HFFc6 (cell line): Measurements from ENCODE around the gene ESPNL. TPM values are rescaled to one million over a fixed set of nuclear protein-coding genes. Genes with fewer than 3 reads are reported as not detected.

Experiments used
- DNase-seq: peaks from one replicate; pipeline ENCODE4 v3.0.0-alpha.2; 2018
- H3K27ac Mint-ChIP-seq: 2 replicates; pipeline ENCODE4 v1.8.0; 2020; ENCODE audit warnings: mild to moderate bottlenecking, mixed read lengths
- H3K27me3 Mint-ChIP-seq: 2 replicates; pipeline ENCODE4 v1.8.0; 2021; ENCODE audit warnings: mild to moderate bottlenecking, moderate library complexity, mixed read lengths; ENCODE audit not compliant: insufficient read depth
- H3K36me3 Mint-ChIP-seq: 2 replicates; pipeline ENCODE4 v1.8.0; 2021; ENCODE audit warnings: low read depth, mixed read lengths
- H3K4me1 Mint-ChIP-seq: 2 replicates; pipeline ENCODE4 v1.8.0; 2020; ENCODE audit warnings: low read depth, mixed read lengths
- H3K4me3 Mint-ChIP-seq: 2 replicates; pipeline ENCODE4 v1.8.0; 2020; ENCODE audit warnings: mild to moderate bottlenecking, moderate library complexity, mixed read lengths
- H3K9me3 Mint-ChIP-seq: 2 replicates; pipeline ENCODE4 v1.8.0; 2020; ENCODE audit warnings: mild to moderate bottlenecking, mixed read lengths
- total RNA-seq, 6 experiments: library from RNA; stranded (reverse); fragmentation: NEBNext Ultra II Directional; extraction: Animal tissue kit (Norgen Biotek cat#: 25700); gene quantifications; 2 replicates in 1 of 6; 3 replicates in 5 of 6; pipeline ENCODE4 v1.2.3, GENCODE V29; 2021
- TF ChIP-seq, protein P1 (sequence below): fragments of 200-600 bp; sonication (generic); IDR thresholded peaks from 2 replicates; pipeline ENCODE4 v1.5.0; 2021; ENCODE audit warnings: antibody characterized with exemption, mild to moderate bottlenecking

The ESPNL gene
- total RNA-seq, 6 experiments from 2014 or later: 1.0 to 3.0 (median 2.6) TPM

DNA sequence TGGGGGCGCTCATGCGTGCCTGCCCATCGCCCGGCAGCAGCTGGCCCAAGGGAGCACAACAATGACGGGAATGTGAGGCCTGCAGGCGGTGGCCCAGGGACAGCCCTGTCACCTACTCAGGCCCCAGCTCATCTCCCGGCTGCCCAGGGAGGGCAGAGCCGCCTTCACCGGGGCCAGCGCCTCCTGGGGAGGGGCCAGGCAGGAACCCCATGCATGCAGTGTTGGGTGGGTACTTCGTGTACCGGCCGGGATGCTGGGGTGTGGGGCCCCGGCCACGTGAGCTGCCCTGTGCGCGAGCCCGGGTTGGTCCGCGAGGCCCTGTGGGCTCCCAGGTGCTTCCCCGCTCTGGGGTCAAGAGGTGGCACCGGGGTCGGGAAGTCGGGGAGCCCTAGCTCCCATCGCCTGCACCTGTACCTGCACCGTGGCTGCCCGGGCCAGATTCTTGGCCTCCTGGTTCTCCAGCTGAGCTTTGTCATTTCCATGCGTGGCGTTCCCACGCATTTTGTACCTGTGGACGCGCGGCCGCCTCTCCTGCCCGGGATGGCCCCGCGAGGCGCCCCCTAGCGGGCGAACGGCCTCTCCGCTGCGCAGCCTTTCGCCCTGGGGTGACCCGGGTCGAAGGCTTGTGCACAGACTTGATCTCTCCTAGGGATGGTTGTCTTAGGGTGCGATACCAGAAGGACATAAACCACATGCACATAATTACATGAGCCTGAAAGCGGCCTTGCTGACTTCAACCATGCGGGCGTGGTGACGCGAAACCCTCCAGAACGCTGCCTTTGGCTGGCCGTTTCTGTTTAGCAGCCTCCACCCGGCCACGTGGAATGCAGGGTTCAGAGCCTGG is 39.3 kb downstream of the ESPNL start:
- Mint-ChIP-seq H3K4me3 (no peak overlapping the region), H3K27me3 (peaks cover 6% of the 10 kb centered on the region), H3K4me1 (peaks cover 22% of the 10 kb centered on the region), H3K27ac (no peak overlapping the region), H3K9me3 (no peaks in the 10 kb centered on the region), H3K36me3 (no peaks in the 10 kb centered on the region)
- TF ChIP-seq, protein P1, sequence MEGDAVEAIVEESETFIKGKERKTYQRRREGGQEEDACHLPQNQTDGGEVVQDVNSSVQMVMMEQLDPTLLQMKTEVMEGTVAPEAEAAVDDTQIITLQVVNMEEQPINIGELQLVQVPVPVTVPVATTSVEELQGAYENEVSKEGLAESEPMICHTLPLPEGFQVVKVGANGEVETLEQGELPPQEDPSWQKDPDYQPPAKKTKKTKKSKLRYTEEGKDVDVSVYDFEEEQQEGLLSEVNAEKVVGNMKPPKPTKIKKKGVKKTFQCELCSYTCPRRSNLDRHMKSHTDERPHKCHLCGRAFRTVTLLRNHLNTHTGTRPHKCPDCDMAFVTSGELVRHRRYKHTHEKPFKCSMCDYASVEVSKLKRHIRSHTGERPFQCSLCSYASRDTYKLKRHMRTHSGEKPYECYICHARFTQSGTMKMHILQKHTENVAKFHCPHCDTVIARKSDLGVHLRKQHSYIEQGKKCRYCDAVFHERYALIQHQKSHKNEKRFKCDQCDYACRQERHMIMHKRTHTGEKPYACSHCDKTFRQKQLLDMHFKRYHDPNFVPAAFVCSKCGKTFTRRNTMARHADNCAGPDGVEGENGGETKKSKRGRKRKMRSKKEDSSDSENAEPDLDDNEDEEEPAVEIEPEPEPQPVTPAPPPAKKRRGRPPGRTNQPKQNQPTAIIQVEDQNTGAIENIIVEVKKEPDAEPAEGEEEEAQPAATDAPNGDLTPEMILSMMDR: peak; percentile 76
- DNase-seq: no peak

DNA sequence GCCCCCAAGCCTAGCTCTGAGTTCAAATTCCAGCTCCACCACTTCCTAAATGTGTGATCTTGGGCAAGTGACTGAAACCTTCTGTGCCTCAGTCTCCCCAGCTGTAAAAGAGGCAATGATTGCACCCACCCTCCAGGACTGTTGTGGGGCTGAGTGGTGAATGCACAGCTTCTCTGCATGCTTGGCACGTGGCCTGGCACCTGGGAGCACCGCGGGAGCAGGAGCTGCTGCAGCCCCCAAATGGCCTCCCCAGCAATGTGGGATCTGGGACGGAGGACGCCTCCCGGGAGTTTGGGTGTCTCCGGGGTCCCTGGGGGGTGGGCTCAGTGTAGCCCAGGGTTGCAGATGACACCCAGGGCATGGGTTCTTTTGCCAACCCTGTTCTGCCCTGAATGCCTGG is 39.9 kb downstream of the ESPNL start:
- no peak overlapping the region for H3K27ac Mint-ChIP-seq
- H3K4me1 Mint-ChIP-seq: peaks cover 22% of the 10 kb centered on the region
- no peak overlapping the region for H3K4me3 Mint-ChIP-seq
- DNase-seq: no peak
- H3K36me3 Mint-ChIP-seq: no peaks in the 10 kb centered on the region
- peaks cover 3% of the 10 kb centered on the region for H3K27me3 Mint-ChIP-seq
- no peaks in the 10 kb centered on the region for H3K9me3 Mint-ChIP-seq
- TF ChIP-seq, protein P1: no peak

DNA sequence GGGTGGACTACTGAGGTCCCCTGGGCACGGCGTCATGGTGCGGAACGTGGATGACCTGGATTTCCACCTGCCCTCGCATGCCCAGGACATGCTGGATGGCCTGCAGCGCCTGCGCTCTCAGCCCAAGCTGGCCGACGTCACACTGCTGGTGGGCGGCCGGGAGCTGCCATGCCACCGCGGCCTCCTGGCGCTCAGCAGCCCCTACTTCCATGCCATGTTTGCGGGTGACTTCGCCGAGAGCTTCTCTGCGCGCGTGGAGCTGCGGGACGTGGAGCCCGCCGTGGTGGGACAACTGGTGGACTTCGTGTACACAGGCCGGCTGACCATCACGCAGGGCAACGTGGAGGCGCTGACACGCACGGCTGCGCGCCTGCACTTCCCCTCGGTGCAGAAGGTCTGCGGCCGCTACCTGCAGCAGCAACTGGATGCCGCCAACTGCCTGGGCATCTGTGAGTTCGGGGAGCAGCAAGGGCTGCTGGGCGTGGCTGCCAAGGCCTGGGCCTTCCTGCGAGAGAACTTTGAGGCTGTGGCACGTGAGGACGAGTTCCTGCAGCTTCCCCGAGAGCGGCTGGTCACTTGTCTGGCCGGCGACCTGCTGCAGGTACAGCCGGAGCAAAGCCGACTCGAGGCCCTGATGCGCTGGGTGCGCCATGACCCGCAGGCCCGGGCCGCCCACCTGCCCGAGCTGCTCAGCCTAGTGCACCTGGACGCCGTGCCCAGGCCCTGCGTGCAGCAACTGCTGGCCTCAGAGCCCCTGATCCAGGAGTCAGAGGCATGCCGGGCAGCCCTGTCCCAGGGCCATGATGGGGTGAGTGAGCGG is 40.8 kb downstream of the ESPNL start:
- DNase-seq: no peak
- TF ChIP-seq, protein P1: no peak
- no peak overlapping the region for H3K27ac Mint-ChIP-seq
- H3K9me3 Mint-ChIP-seq: no peaks in the 10 kb centered on the region
- H3K27me3 Mint-ChIP-seq: peaks cover 3% of the 10 kb centered on the region
- no peaks in the 10 kb centered on the region for H3K36me3 Mint-ChIP-seq
- no peak overlapping the region for H3K4me3 Mint-ChIP-seq
- H3K4me1 Mint-ChIP-seq: peaks cover 22% of the 10 kb centered on the region

DNA sequence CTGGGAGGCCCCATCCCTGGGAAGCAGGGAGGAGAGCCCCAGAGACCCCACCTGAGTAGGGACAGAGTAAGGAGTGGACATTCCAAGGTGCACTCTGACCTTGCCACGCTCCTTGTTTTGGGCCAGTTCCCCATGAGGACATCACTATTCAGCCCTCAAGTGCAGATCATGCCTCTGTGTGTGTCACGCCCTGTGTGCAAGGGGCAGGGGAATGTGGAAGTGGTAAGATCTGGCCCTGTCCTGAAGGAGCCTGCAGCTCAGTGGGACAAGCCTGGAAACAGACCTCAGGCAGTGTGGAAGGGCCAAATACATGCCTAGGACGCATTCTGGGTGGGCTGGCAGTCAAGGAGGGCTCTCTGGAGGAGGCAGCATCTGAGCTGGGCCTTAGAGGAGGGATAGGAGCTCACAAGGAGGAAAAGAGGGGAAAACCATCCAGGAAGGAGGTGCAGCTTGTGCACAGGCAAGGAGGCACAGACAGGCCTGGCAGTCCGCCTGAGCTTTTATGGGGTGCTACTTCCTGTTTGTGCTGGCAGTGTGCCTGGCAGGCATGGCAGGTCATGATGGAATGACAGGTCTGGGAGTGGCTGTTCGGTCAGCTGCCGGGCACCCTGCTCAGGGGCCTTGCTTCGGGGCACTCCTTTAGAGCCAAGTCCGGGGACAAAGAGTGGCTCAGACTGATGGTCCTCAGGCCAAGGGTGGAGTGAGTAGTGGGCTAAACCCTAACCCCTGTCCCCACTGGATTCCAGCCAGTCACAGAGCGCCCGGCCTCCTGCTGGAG is 41.6 kb downstream of the ESPNL start:
- peak; percentile 50 for DNase-seq
- peak overlapping the region; percentile 7; the same call in 1 of the 2 replicates for H3K4me3 Mint-ChIP-seq
- H3K4me1 Mint-ChIP-seq: peaks cover 22% of the 10 kb centered on the region
- no peaks in the 10 kb centered on the region for H3K36me3 Mint-ChIP-seq
- H3K9me3 Mint-ChIP-seq: no peaks in the 10 kb centered on the region
- H3K27me3 Mint-ChIP-seq: peaks cover 3% of the 10 kb centered on the region
- H3K27ac Mint-ChIP-seq: peak overlapping the region; percentile 63
- TF ChIP-seq, protein P1: no peak

DNA sequence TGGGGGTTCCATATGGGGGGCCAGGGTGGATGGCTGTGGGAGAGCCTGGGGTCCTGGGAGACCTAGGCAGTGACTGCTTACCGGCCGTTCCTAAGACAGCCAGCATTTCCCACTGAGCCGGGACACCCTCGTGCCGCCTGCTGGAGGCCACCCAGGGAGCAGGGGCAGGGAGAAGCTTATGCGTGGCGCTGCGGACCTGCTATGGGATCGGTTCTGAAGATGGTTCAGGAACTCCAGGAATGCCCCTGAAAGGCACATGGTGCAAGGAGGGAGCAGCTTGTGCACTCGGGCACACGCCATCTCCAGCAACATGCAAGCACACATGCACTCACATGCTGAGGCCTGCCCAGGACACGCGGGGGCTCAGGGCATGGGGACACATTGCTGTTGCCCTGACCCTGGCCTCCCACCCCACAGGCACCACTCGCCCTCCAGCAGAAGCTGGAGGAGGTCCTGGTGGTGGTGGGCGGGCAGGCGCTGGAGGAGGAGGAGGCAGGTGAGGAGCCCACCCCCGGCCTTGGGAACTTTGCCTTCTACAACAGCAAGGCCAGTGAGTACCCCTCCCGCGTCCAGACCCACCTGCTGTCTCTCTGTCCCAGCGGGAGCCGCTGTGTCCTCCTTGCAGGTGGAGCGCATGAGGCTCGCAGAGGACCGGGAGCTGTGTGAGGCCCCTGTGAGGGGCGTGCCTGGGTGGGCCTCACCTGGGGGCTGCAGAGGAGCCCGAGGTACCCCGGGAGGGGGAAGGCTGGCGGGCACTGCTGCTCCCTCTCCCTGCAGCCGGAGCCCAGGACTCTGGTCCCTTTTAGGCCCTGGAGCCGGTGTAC is 42.5 kb downstream of the ESPNL start:
- Mint-ChIP-seq H3K27ac (no peak overlapping the region), H3K4me3 (no peak overlapping the region), H3K27me3 (peaks cover 3% of the 10 kb centered on the region), H3K36me3 (no peaks in the 10 kb centered on the region), H3K4me1 (peaks cover 22% of the 10 kb centered on the region), H3K9me3 (no peaks in the 10 kb centered on the region)
- TF ChIP-seq, protein P1: no peak
- DNase-seq: no peak
